HFFc6 (cell line): ENCODE data around the gene PTPRN2. TPM values are rescaled to one million over a fixed set of nuclear protein-coding genes. Genes with fewer than 3 reads are reported as not detected.

ENCODE experiments used
- DNase-seq: peaks from one replicate; pipeline ENCODE4 v3.0.0-alpha.2; 2018
- H3K27ac Mint-ChIP-seq: 2 replicates; pipeline ENCODE4 v1.8.0; 2020; ENCODE audit warnings: mild to moderate bottlenecking, mixed read lengths
- H3K27me3 Mint-ChIP-seq: 2 replicates; pipeline ENCODE4 v1.8.0; 2021; ENCODE audit warnings: mild to moderate bottlenecking, moderate library complexity, mixed read lengths; ENCODE audit not compliant: insufficient read depth
- H3K36me3 Mint-ChIP-seq: 2 replicates; pipeline ENCODE4 v1.8.0; 2021; ENCODE audit warnings: low read depth, mixed read lengths
- H3K4me1 Mint-ChIP-seq: 2 replicates; pipeline ENCODE4 v1.8.0; 2020; ENCODE audit warnings: low read depth, mixed read lengths
- H3K4me3 Mint-ChIP-seq: 2 replicates; pipeline ENCODE4 v1.8.0; 2020; ENCODE audit warnings: mild to moderate bottlenecking, moderate library complexity, mixed read lengths
- H3K9me3 Mint-ChIP-seq: 2 replicates; pipeline ENCODE4 v1.8.0; 2020; ENCODE audit warnings: mild to moderate bottlenecking, mixed read lengths
- CTCF ChIP-seq: fragments of 200-600 bp; sonication (generic); IDR thresholded peaks from 2 replicates; pipeline ENCODE4 v1.5.0; 2021; ENCODE audit warnings: antibody characterized with exemption, mild to moderate bottlenecking
- total RNA-seq, 6 experiments: library from RNA; stranded (reverse); fragmentation: NEBNext Ultra II Directional; extraction: Animal tissue kit (Norgen Biotek cat#: 25700); gene quantifications; 2 replicates in 1 of 6; 3 replicates in 5 of 6; pipeline ENCODE4 v1.2.3, GENCODE V29; 2021

Gene PTPRN2
- total RNA-seq, 6 experiments from 2014 or later, result 0.05 to 0.27 (median 0.23) TPM

- Mint-ChIP-seq H3K27me3 (no peaks in the 10 kb centered on the region; the same call in 1 of the 2 replicates), H3K9me3 (peaks cover 62% of the 10 kb centered on the region), H3K27ac (no peak overlapping the region), H3K4me3 (no peak overlapping the region), H3K36me3 (peaks cover 9% of the 10 kb centered on the region; the same call in 1 of the 2 replicates), H3K4me1 (no peaks in the 10 kb centered on the region)
- no peak for TF ChIP-seq CTCF
- DNase-seq, result no peak
These were observed 394.7 kb downstream of the PTPRN2 start for GRCh38 chr7:158192956-158193355.

- H3K27ac Mint-ChIP-seq, result no peak overlapping the region
- no peak for TF ChIP-seq CTCF
- no peak overlapping the region for H3K4me3 Mint-ChIP-seq
- H3K4me1 Mint-ChIP-seq, result no peaks in the 10 kb centered on the region
- no peaks in the 10 kb centered on the region; the same call in 1 of the 2 replicates for H3K27me3 Mint-ChIP-seq
- H3K36me3 Mint-ChIP-seq, result peaks cover 9% of the 10 kb centered on the region; the same call in 1 of the 2 replicates
- peaks cover 67% of the 10 kb centered on the region for H3K9me3 Mint-ChIP-seq
- no peak for DNase-seq
These were observed 395.3 kb downstream of the PTPRN2 start for GRCh38 chr7:158192184-158192835.

- H3K27ac Mint-ChIP-seq, result no peak overlapping the region
These were observed 396.0 kb downstream of the PTPRN2 start for GRCh38 chr7:158191671-158192070.

GRCh38 chr7:158190756-158191155 is 396.9 kb downstream of the PTPRN2 start:
- no peak for TF ChIP-seq CTCF
- Mint-ChIP-seq H3K27me3 (no peaks in the 10 kb centered on the region; the same call in 1 of the 2 replicates), H3K4me3 (no peak overlapping the region)

More at GRCh38 chr7:158191671-158192070, 396.0 kb downstream of the PTPRN2 start:
- Mint-ChIP-seq H3K4me3 (no peak overlapping the region), H3K4me1 (no peaks in the 10 kb centered on the region), H3K9me3 (peaks cover 70% of the 10 kb centered on the region), H3K27me3 (no peaks in the 10 kb centered on the region; the same call in 1 of the 2 replicates), H3K36me3 (peaks cover 9% of the 10 kb centered on the region; the same call in 1 of the 2 replicates)
- no peak for DNase-seq
- TF ChIP-seq CTCF, result no peak

GRCh38 chr7:158188676-158189075 is 398.9 kb downstream of the PTPRN2 start:
- DNase-seq, result no peak
- H3K4me1 Mint-ChIP-seq, result no peaks in the 10 kb centered on the region
- TF ChIP-seq CTCF, result no peak
- H3K9me3 Mint-ChIP-seq, result peaks cover 61% of the 10 kb centered on the region
- peaks cover 2% of the 10 kb centered on the region; the same call in 1 of the 2 replicates for H3K27me3 Mint-ChIP-seq
- H3K4me3 Mint-ChIP-seq, result no peak overlapping the region
- 0 out of 2 replicates have a peak, but pooled peaks cover 3% of the 10 kb centered on the region for H3K36me3 Mint-ChIP-seq
- H3K27ac Mint-ChIP-seq, result no peak overlapping the region

More at GRCh38 chr7:158190756-158191155, 396.9 kb downstream of the PTPRN2 start:
- Mint-ChIP-seq H3K4me1 (no peaks in the 10 kb centered on the region), H3K36me3 (peaks cover 9% of the 10 kb centered on the region; the same call in 1 of the 2 replicates), H3K27ac (no peak overlapping the region), H3K9me3 (peaks cover 67% of the 10 kb centered on the region)
- no peak for DNase-seq
